ENCODE results near the gene DLGAP1.

The DLGAP1 gene

GRCh38 chr18:3777719-3778118 is 677.4 kb downstream of the DLGAP1 start:
- no peak for DNase-seq
- H3K27me3 ChIP-seq (replicated peaks; ENCODE audit: control insufficient read depth, insufficient read depth, low read length, poor library complexity, severe bottlenecking) = no peaks in the 10 kb centered on the region
- no peak overlapping the region for H3K4me3 ChIP-seq (ENCODE audit: insufficient read depth, low read depth, low read length, poor library complexity, severe bottlenecking)
- no peaks in the 10 kb centered on the region for H3K4me1 ChIP-seq (ENCODE audit: control insufficient read depth, insufficient read depth, low read length, poor library complexity, severe bottlenecking)
- no peaks in the 10 kb centered on the region for H3K9me3 ChIP-seq (ENCODE audit: control insufficient read depth, low read length)
- H3K27ac ChIP-seq (ENCODE audit: insufficient read depth, low read length, poor library complexity, severe bottlenecking) = no peak overlapping the region
- H3K36me3 ChIP-seq (ENCODE audit: control insufficient read depth, insufficient read depth, low read length) = no peaks in the 10 kb centered on the region

GRCh38 chr18:3777122-3777521 is 678.0 kb downstream of the DLGAP1 start:
- no peaks in the 10 kb centered on the region for H3K9me3 ChIP-seq (ENCODE audit: control insufficient read depth, low read length)
- H3K4me3 ChIP-seq (ENCODE audit: insufficient read depth, low read depth, low read length, poor library complexity, severe bottlenecking) = no peak overlapping the region
- H3K36me3 ChIP-seq (ENCODE audit: control insufficient read depth, insufficient read depth, low read length) = no peaks in the 10 kb centered on the region
- H3K27me3 ChIP-seq (replicated peaks; ENCODE audit: control insufficient read depth, insufficient read depth, low read length, poor library complexity, severe bottlenecking) = no peaks in the 10 kb centered on the region
- no peak for DNase-seq
- no peaks in the 10 kb centered on the region for H3K4me1 ChIP-seq (ENCODE audit: control insufficient read depth, insufficient read depth, low read length, poor library complexity, severe bottlenecking)
- H3K27ac ChIP-seq (ENCODE audit: insufficient read depth, low read length, poor library complexity, severe bottlenecking) = no peak overlapping the region

- no peak overlapping the region for H3K27ac ChIP-seq (ENCODE audit: insufficient read depth, low read length, poor library complexity, severe bottlenecking)
- no peak overlapping the region for H3K4me3 ChIP-seq (ENCODE audit: insufficient read depth, low read depth, low read length, poor library complexity, severe bottlenecking)
- no peaks in the 10 kb centered on the region for H3K36me3 ChIP-seq (ENCODE audit: control insufficient read depth, insufficient read depth, low read length)
- no peaks in the 10 kb centered on the region for H3K9me3 ChIP-seq (ENCODE audit: control insufficient read depth, low read length)
- peaks cover 4% of the 10 kb centered on the region for H3K4me1 ChIP-seq (ENCODE audit: control insufficient read depth, insufficient read depth, low read length, poor library complexity, severe bottlenecking)
- no peak for DNase-seq
- H3K27me3 ChIP-seq (replicated peaks; ENCODE audit: control insufficient read depth, insufficient read depth, low read length, poor library complexity, severe bottlenecking) = no peaks in the 10 kb centered on the region
Observed at GRCh38 chr18:3775996-3776395, 679.1 kb downstream of the DLGAP1 start.

- Histone ChIP-seq H3K4me3 (ENCODE audit: insufficient read depth, low read depth, low read length, poor library complexity, severe bottlenecking) (no peak overlapping the region), H3K27me3 (replicated peaks; ENCODE audit: control insufficient read depth, insufficient read depth, low read length, poor library complexity, severe bottlenecking) (no peaks in the 10 kb centered on the region), H3K36me3 (ENCODE audit: control insufficient read depth, insufficient read depth, low read length) (no peaks in the 10 kb centered on the region), H3K4me1 (ENCODE audit: control insufficient read depth, insufficient read depth, low read length, poor library complexity, severe bottlenecking) (peaks cover 4% of the 10 kb centered on the region), H3K9me3 (ENCODE audit: control insufficient read depth, low read length) (no peaks in the 10 kb centered on the region), H3K27ac (ENCODE audit: insufficient read depth, low read length, poor library complexity, severe bottlenecking) (no peak overlapping the region)
- no peak for DNase-seq
Observed at GRCh38 chr18:3773303-3773702, 681.8 kb downstream of the DLGAP1 start.

- no peak overlapping the region for H3K27ac ChIP-seq (ENCODE audit: insufficient read depth, low read length, poor library complexity, severe bottlenecking)
- peak; percentile 17 to 43 (median 29) for DNase-seq
- peak overlapping the region; percentile 11 for H3K4me3 ChIP-seq (ENCODE audit: insufficient read depth, low read depth, low read length, poor library complexity, severe bottlenecking)
Observed at GRCh38 chr18:3771121-3771971, 683.8 kb downstream of the DLGAP1 start.

GRCh38 chr18:3761266-3761665 is 693.8 kb downstream of the DLGAP1 start:
- Histone ChIP-seq H3K9me3 (ENCODE audit: control insufficient read depth, low read length) (no peaks in the 10 kb centered on the region), H3K4me1 (ENCODE audit: control insufficient read depth, insufficient read depth, low read length, poor library complexity, severe bottlenecking) (no peaks in the 10 kb centered on the region), H3K27ac (ENCODE audit: insufficient read depth, low read length, poor library complexity, severe bottlenecking) (no peak overlapping the region), H3K4me3 (ENCODE audit: insufficient read depth, low read depth, low read length, poor library complexity, severe bottlenecking) (no peak overlapping the region), H3K36me3 (ENCODE audit: control insufficient read depth, insufficient read depth, low read length) (no peaks in the 10 kb centered on the region), H3K27me3 (replicated peaks; ENCODE audit: control insufficient read depth, insufficient read depth, low read length, poor library complexity, severe bottlenecking) (no peaks in the 10 kb centered on the region)
- DNase-seq = no peak

More at GRCh38 chr18:3771121-3771971, 683.8 kb downstream of the DLGAP1 start:
- no peaks in the 10 kb centered on the region for H3K27me3 ChIP-seq (replicated peaks; ENCODE audit: control insufficient read depth, insufficient read depth, low read length, poor library complexity, severe bottlenecking)
- H3K9me3 ChIP-seq (ENCODE audit: control insufficient read depth, low read length) = no peaks in the 10 kb centered on the region
- no peaks in the 10 kb centered on the region for H3K36me3 ChIP-seq (ENCODE audit: control insufficient read depth, insufficient read depth, low read length)
- peaks cover 4% of the 10 kb centered on the region for H3K4me1 ChIP-seq (ENCODE audit: control insufficient read depth, insufficient read depth, low read length, poor library complexity, severe bottlenecking)

- DNase-seq = no peak
- no peak overlapping the region for H3K27ac ChIP-seq (ENCODE audit: insufficient read depth, low read length, poor library complexity, severe bottlenecking)
- no peaks in the 10 kb centered on the region for H3K4me1 ChIP-seq (ENCODE audit: control insufficient read depth, insufficient read depth, low read length, poor library complexity, severe bottlenecking)
- no peak overlapping the region for H3K4me3 ChIP-seq (ENCODE audit: insufficient read depth, low read depth, low read length, poor library complexity, severe bottlenecking)
- no peaks in the 10 kb centered on the region for H3K9me3 ChIP-seq (ENCODE audit: control insufficient read depth, low read length)
- no peaks in the 10 kb centered on the region for H3K36me3 ChIP-seq (ENCODE audit: control insufficient read depth, insufficient read depth, low read length)
- no peaks in the 10 kb centered on the region for H3K27me3 ChIP-seq (replicated peaks; ENCODE audit: control insufficient read depth, insufficient read depth, low read length, poor library complexity, severe bottlenecking)
Observed at GRCh38 chr18:3760741-3761140, 694.4 kb downstream of the DLGAP1 start.

GRCh38 chr18:3759099-3759498 is 696.0 kb downstream of the DLGAP1 start:
- no peak overlapping the region for H3K4me3 ChIP-seq (ENCODE audit: insufficient read depth, low read depth, low read length, poor library complexity, severe bottlenecking)
- H3K9me3 ChIP-seq (ENCODE audit: control insufficient read depth, low read length) = no peaks in the 10 kb centered on the region
- no peak for DNase-seq
- H3K27ac ChIP-seq (ENCODE audit: insufficient read depth, low read length, poor library complexity, severe bottlenecking) = no peak overlapping the region
- H3K27me3 ChIP-seq (replicated peaks; ENCODE audit: control insufficient read depth, insufficient read depth, low read length, poor library complexity, severe bottlenecking) = no peaks in the 10 kb centered on the region
- H3K36me3 ChIP-seq (ENCODE audit: control insufficient read depth, insufficient read depth, low read length) = no peaks in the 10 kb centered on the region
- no peaks in the 10 kb centered on the region for H3K4me1 ChIP-seq (ENCODE audit: control insufficient read depth, insufficient read depth, low read length, poor library complexity, severe bottlenecking)

GRCh38 chr18:3758531-3758930 is 696.6 kb downstream of the DLGAP1 start:
- Histone ChIP-seq H3K9me3 (ENCODE audit: control insufficient read depth, low read length) (no peaks in the 10 kb centered on the region), H3K36me3 (ENCODE audit: control insufficient read depth, insufficient read depth, low read length) (no peaks in the 10 kb centered on the region), H3K4me1 (ENCODE audit: control insufficient read depth, insufficient read depth, low read length, poor library complexity, severe bottlenecking) (no peaks in the 10 kb centered on the region), H3K4me3 (ENCODE audit: insufficient read depth, low read depth, low read length, poor library complexity, severe bottlenecking) (no peak overlapping the region), H3K27ac (ENCODE audit: insufficient read depth, low read length, poor library complexity, severe bottlenecking) (no peak overlapping the region), H3K27me3 (replicated peaks; ENCODE audit: control insufficient read depth, insufficient read depth, low read length, poor library complexity, severe bottlenecking) (no peaks in the 10 kb centered on the region)
- no peak for DNase-seq

- no peak overlapping the region for H3K4me3 ChIP-seq (ENCODE audit: insufficient read depth, low read depth, low read length, poor library complexity, severe bottlenecking)
- H3K36me3 ChIP-seq (ENCODE audit: control insufficient read depth, insufficient read depth, low read length) = no peaks in the 10 kb centered on the region
- DNase-seq = no peak
- H3K27ac ChIP-seq (ENCODE audit: insufficient read depth, low read length, poor library complexity, severe bottlenecking) = no peak overlapping the region
- no peaks in the 10 kb centered on the region for H3K9me3 ChIP-seq (ENCODE audit: control insufficient read depth, low read length)
- no peaks in the 10 kb centered on the region for H3K27me3 ChIP-seq (replicated peaks; ENCODE audit: control insufficient read depth, insufficient read depth, low read length, poor library complexity, severe bottlenecking)
- H3K4me1 ChIP-seq (ENCODE audit: control insufficient read depth, insufficient read depth, low read length, poor library complexity, severe bottlenecking) = no peaks in the 10 kb centered on the region
Observed at GRCh38 chr18:3757361-3757760, 697.7 kb downstream of the DLGAP1 start.

Measured in effector memory CD4-positive, alpha-beta T cell (primary cell).